GM23248 (cell line): ENCODE measurements around the gene PLEKHA6. TPM values are rescaled to one million over a fixed set of nuclear protein-coding genes. Genes with fewer than 3 reads are reported as not detected.
"Not testable (repeated sequence)": the region's sequence is repeated elsewhere in the genome, so short reads cannot be mapped to it uniquely, and the experiment has no call there.

Source experiments
- DNase-seq: peaks from one replicate; pipeline ENCODE4 v3.0.0-alpha.2; 2015
- H2AFZ ChIP-seq: fragments of 200-600 bp; sonication (generic); 2 replicates; pipeline ENCODE4 v1.6.1; 2016; ENCODE audit warnings: antibody characterized with exemption
- H3F3A ChIP-seq: fragments of 200-600 bp; sonication (generic); 2 replicates; pipeline ENCODE4 v1.6.1; 2016; ENCODE audit warnings: mild to moderate bottlenecking, antibody characterized with exemption, mixed run types; ENCODE audit not compliant: insufficient read depth
- H3K27ac ChIP-seq: fragments of 200-600 bp; sonication (generic); 2 replicates; pipeline ENCODE4 v1.5.1; 2016; ENCODE audit warnings: mild to moderate bottlenecking
- H3K27me3 ChIP-seq: fragments of 200-600 bp; sonication (generic); replicated peaks from 2 replicates; pipeline ENCODE4 v1.6.1; 2016; ENCODE audit warnings: mild to moderate bottlenecking; ENCODE audit not compliant: insufficient read depth
- H3K36me3 ChIP-seq: fragments of 200-600 bp; sonication (generic); 2 replicates; pipeline ENCODE4 v1.6.1; 2016; ENCODE audit warnings: low read depth, mild to moderate bottlenecking
- H3K4me1 ChIP-seq: fragments of 200-600 bp; sonication (generic); 2 replicates; pipeline ENCODE4 v1.6.1; 2016; ENCODE audit warnings: mild to moderate bottlenecking; ENCODE audit not compliant: insufficient read depth
- H3K4me2 ChIP-seq: fragments of 200-600 bp; sonication (generic); one replicate; pipeline ENCODE4 v1.6.1; 2016; ENCODE audit warnings: mild to moderate bottlenecking; ENCODE audit not compliant: unreplicated experiment
- H3K4me3 ChIP-seq: fragments of 200-600 bp; sonication (generic); 2 replicates; pipeline ENCODE4 v1.5.1; 2016; ENCODE audit warnings: mild to moderate bottlenecking
- H3K79me2 ChIP-seq: fragments of 200-600 bp; sonication (generic); 2 replicates; pipeline ENCODE4 v1.6.1; 2016; ENCODE audit warnings: mild to moderate bottlenecking; ENCODE audit not compliant: insufficient read depth
- H3K9ac ChIP-seq: fragments of 200-600 bp; sonication (generic); 2 replicates; pipeline ENCODE4 v1.6.1; 2016; ENCODE audit warnings: mild to moderate bottlenecking
- H3K9me2 ChIP-seq: fragments of 200-600 bp; sonication (generic); 2 replicates; pipeline ENCODE4 v1.6.1; 2016; ENCODE audit warnings: mixed run types, mild to moderate bottlenecking, moderate library complexity; ENCODE audit not compliant: insufficient read depth
- H3K9me3 ChIP-seq: fragments of 200-600 bp; sonication (generic); one replicate; pipeline ENCODE4 v1.6.1; 2017; ENCODE audit warnings: low read depth
- H4K20me1 ChIP-seq: fragments of 200-600 bp; sonication (generic); 2 replicates; pipeline ENCODE4 v1.6.0; 2016; ENCODE audit not compliant: insufficient read depth
- EZH2 ChIP-seq: fragments of 200-600 bp; sonication (generic); IDR thresholded peaks from 2 replicates; pipeline ENCODE4 v1.6.1; 2018; ENCODE audit warnings: antibody characterized with exemption, mild to moderate bottlenecking; ENCODE audit not compliant: insufficient read depth, poor library complexity, severe bottlenecking
- EZH2phosphoT487 ChIP-seq: fragments of 200-600 bp; sonication (generic); IDR thresholded peaks from 2 replicates; pipeline ENCODE4 v1.6.1; 2018; ENCODE audit warnings: antibody characterized with exemption, moderate library complexity, mild to moderate bottlenecking, low read depth; ENCODE audit not compliant: insufficient read depth
- WGBS, 2 experiments: methylation state at CpG; one replicate each; pipeline ENCODE4 v1.1.6; 2015 to 2017; ENCODE audit warnings: low lambda C conversion rate in 2 of 2, low coverage in 1 of 2; ENCODE audit errors: missing lambda C conversion rate in 2 of 2; 5-methylcytosine and 5-hydroxymethylcytosine counted together
- in situ Hi-C: fragments of 300-500 bp; cut with MboI; formaldehyde crosslinking; loops from 2 replicates; pipeline ENCODE4 v1.15.0; 2020
- polyA plus RNA-seq: library from polyadenylated mRNA; unstranded; fragments of >200 nt; fragmentation: Nextera tagmentation; extraction: Ambion mirVana; gene quantifications from 2 replicates; pipeline ENCODE4 v1.2.1, GENCODE V29; 2016
- total RNA-seq: library from RNA; depleted of rRNA; stranded (reverse); fragments of >200 nt; shearing (Covaris generic); gene quantifications from 2 replicates; pipeline ENCODE4 v1.2.3, GENCODE V29; 2014

Gene PLEKHA6
- total and polyA plus RNA-seq, 2 experiments from 2014 or later, result 4.5 to 7.3 TPM

DNA sequence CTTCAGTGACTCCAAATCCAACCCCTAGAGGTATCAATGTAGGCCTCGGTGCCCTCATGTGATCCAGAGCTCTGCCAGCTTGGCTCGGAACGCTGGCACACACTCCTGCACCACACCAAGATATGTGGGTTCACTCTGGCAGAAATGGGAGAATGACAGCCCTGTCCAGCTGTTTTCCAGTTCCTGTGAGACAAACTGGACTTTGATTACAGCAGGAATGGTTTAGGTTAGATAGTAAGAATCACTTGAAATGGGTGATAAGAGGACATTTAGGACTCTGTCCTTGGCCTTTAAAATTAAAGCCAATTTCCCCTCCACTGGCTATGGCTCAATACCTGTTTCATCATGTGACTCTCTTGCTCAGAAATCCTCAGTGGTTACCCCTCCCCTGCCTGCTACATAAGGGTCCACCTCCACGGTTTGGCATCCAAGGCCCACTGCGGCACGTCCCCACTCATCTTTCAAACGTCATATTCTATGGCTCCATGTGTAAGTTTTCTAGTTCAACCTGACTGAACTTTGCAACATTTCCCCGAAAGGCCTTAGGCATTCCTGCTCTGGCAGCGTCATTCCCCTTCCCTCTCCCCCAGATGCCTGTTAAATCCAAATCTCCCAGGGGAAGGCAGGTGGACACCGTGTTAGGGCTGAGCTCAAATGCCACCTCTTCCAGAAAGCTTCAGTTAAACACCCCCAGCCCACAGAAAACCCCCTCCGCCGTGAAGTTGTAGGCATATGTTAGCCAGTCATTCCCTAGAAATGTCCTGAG, 44.7 kb downstream of the PLEKHA6 start:
- H3K9me2 ChIP-seq, result no peaks in the 10 kb centered on the region
- H4K20me1 ChIP-seq, result no peaks in the 10 kb centered on the region
- H3F3A ChIP-seq, result peaks cover 13% of the 10 kb centered on the region; the same call in 1 of the 2 replicates
- H3K27me3 ChIP-seq, result no peaks in the 10 kb centered on the region
- no peak overlapping the region for H2AFZ ChIP-seq
- no peaks in the 10 kb centered on the region for H3K79me2 ChIP-seq
- H3K36me3 ChIP-seq, result no peaks in the 10 kb centered on the region
- WGBS, 2 experiments, result 71 to 72% methylated on average over 12 of the region's 12 CpGs
- no peak overlapping the region for H3K4me2 ChIP-seq
- TF ChIP-seq EZH2 (no peak), EZH2phosphoT487 (no peak)
- in situ Hi-C loops, result no loop called here
- no peak overlapping the region for H3K9ac ChIP-seq
- H3K4me3 ChIP-seq, result no peak overlapping the region
- no peak overlapping the region for H3K27ac ChIP-seq
- DNase-seq, result no peak
- peaks cover 18% of the 10 kb centered on the region for H3K4me1 ChIP-seq
- no peaks in the 10 kb centered on the region for H3K9me3 ChIP-seq

DNA sequence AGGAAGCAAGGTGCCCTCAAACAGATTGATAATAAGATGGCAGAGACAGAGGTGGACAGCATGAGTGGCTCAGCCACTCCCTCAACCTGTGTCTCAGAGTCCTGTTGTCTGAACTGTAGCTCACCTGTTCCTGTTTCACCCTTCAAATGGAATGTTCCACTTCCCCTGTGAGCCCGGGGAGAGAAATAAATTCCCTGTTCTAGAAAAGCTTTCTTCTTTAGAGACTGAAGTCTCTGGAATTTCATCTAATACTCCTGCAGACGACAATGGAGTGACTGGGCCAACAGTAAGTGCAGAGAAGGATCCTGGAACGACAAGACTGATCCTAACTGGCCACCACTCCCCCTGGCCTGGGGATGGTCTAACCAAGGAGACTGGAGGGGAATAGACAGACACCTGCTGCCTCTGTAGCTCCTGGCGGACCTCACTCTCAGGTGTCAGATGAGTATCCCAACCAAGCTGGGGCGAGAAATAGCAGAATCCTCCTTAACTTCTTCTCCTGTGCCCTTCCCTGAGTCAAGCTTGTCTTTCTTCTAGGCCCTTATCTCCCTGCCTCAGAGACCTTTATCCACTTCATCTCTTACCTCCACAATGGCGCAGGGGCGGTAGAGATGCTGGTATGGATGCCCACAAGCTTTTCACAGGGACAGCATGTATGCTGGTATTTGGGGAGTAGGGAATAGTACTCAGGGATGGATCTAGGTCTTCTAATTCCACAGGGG, 45.4 kb downstream of the PLEKHA6 start:
- Histone ChIP-seq H3K9me3 (no peaks in the 10 kb centered on the region), H2AFZ (no peak overlapping the region), H3K79me2 (no peaks in the 10 kb centered on the region), H3K9me2 (no peaks in the 10 kb centered on the region), H3K27ac (no peak overlapping the region), H3K9ac (no peak overlapping the region), H3K4me1 (peaks cover 11% of the 10 kb centered on the region), H3K4me2 (no peak overlapping the region), H3K27me3 (no peaks in the 10 kb centered on the region), H3K36me3 (no peaks in the 10 kb centered on the region), H3K4me3 (no peak overlapping the region), H4K20me1 (no peaks in the 10 kb centered on the region), H3F3A (peaks cover 9% of the 10 kb centered on the region; the same call in 1 of the 2 replicates)
- no peak for DNase-seq
- no peak for TF ChIP-seq EZH2
- TF ChIP-seq EZH2phosphoT487, result no peak
- in situ Hi-C loops, result no loop called here
- WGBS, 2 experiments, result 81 to 82% methylated on average over 7 of the region's 7 CpGs

GRCh38 chr1:204313675-204314074, 46.1 kb downstream of the PLEKHA6 start:
- 79 to 91% methylated on average over 4 of the region's 4 CpGs for WGBS, 2 experiments

GRCh38 chr1:204310970-204311369, 48.8 kb downstream of the PLEKHA6 start:
- H3K4me2 ChIP-seq, H3K27me3 ChIP-seq, H3K79me2 ChIP-seq, H3K36me3 ChIP-seq, H2AFZ ChIP-seq, DNase-seq, H3K27ac ChIP-seq, H3K9me3 ChIP-seq, H4K20me1 ChIP-seq, H3K4me3 ChIP-seq, in situ Hi-C loops, H3K9ac ChIP-seq, H3K9me2 ChIP-seq: not testable (repeated sequence)
- peaks cover 23% of the 10 kb centered on the region for H3K4me1 ChIP-seq
- H3F3A ChIP-seq, result peaks cover 10% of the 10 kb centered on the region; the same call in 1 of the 2 replicates
- 93 to 99% methylated on average over 4 of the region's 4 CpGs for WGBS, 2 experiments

More at GRCh38 chr1:204313675-204314074, 46.1 kb downstream of the PLEKHA6 start:
- Histone ChIP-seq H3K9me2 (no peaks in the 10 kb centered on the region), H3K27me3 (no peaks in the 10 kb centered on the region), H3K4me3 (no peak overlapping the region), H3K9ac (no peak overlapping the region), H3K4me1 (peaks cover 4% of the 10 kb centered on the region), H3K79me2 (no peaks in the 10 kb centered on the region), H3F3A (peaks cover 3% of the 10 kb centered on the region; the same call in 1 of the 2 replicates), H4K20me1 (no peaks in the 10 kb centered on the region), H3K4me2 (no peak overlapping the region), H3K9me3 (no peaks in the 10 kb centered on the region), H3K36me3 (no peaks in the 10 kb centered on the region), H3K27ac (no peak overlapping the region), H2AFZ (no peak overlapping the region)
- no peak for DNase-seq
- in situ Hi-C loops, result no loop called here
- TF ChIP-seq EZH2 (no peak), EZH2phosphoT487 (no peak)
